Lower leg skin (tissue), 4 donors: ENCODE results near the gene ARF4. TPM values are rescaled to one million over a fixed set of nuclear protein-coding genes. Genes with fewer than 3 reads are reported as not detected.

ENCODE experiments used
- DNase-seq, 2 donors: peaks; one replicate each; pipeline ENCODE4 v3.0.0-alpha.2; 2019; ENCODE audit warnings: low spot score in 2 of 2
- H3K4me3 ChIP-seq: fragments of 200-600 bp; sonication (generic); 2 replicates; pipeline ENCODE4 v1.5.1; 2017; ENCODE audit warnings: mild to moderate bottlenecking, low read depth; ENCODE audit not compliant: poor library complexity, severe bottlenecking
- POLR2A ChIP-seq, 2 donors: fragments of 450-650 bp; IDR thresholded peaks; one replicate each; pipeline ENCODE4 v1.6.1; 2016 to 2017; ENCODE audit warnings: antibody characterized with exemption in 2 of 2, mild to moderate bottlenecking in 1 of 2, moderate library complexity in 1 of 2
- WGBS, 2 donors: methylation state at CpG; one replicate each; pipeline ENCODE4 v1.1.5; 2018; 5-methylcytosine and 5-hydroxymethylcytosine counted together
- intact Hi-C: fragments of 100-400 bp; cut with DNase I; formaldehyde crosslinking; loops from one replicate; pipeline ENCODE4 v1.15.0; 2023; ENCODE audit warnings: low total_unique reads
- total RNA-seq, 4 donors: library from RNA; depleted of rRNA; stranded (reverse); fragments of >200 nt; gene quantifications; one replicate each; pipeline ENCODE4 v1.1.0, GENCODE V29; 2016
- TF ChIP-seq, protein P1 (sequence below), 3 donors: fragments of 450-650 bp; IDR thresholded peaks; one replicate each; pipeline ENCODE4 v1.5.1; 2016; ENCODE audit warnings: antibody characterized with exemption in 3 of 3, mild to moderate bottlenecking in 3 of 3, moderate library complexity in 2 of 3

ARF4 gene
- total RNA-seq, 4 donors from 2014 or later = 39.5 to 61.6 (median 59.2) TPM

DNA sequence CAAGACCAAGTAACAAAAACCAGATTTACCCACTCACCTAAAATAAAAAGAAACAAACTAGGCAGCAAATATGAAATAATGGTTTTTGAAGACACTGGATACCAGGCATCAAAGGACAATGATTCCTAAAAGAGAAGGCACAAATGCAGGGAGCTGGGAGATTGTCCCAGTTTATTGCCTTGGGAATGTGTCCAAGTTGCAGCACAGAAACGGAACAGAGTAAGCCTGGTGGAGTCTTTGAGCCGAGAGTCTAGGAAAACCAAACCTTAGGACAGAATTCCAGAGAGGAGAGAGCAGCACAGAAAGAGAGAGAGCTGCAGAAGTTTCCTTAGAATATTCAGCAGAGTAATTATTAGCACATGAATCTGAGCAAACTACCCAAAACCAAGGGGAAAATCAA is 7.8 kb upstream of the ARF4 start:
- intact Hi-C loops = no loop called here
- DNase-seq = no peak
- no peak overlapping the region for H3K4me3 ChIP-seq
- 86 to 92% methylated on average over 2 of the region's 2 CpGs for WGBS, 2 donors
- TF ChIP-seq POLR2A (IDR thresholded peaks at IDR 0.05) = no peak
- TF ChIP-seq, protein P1, sequence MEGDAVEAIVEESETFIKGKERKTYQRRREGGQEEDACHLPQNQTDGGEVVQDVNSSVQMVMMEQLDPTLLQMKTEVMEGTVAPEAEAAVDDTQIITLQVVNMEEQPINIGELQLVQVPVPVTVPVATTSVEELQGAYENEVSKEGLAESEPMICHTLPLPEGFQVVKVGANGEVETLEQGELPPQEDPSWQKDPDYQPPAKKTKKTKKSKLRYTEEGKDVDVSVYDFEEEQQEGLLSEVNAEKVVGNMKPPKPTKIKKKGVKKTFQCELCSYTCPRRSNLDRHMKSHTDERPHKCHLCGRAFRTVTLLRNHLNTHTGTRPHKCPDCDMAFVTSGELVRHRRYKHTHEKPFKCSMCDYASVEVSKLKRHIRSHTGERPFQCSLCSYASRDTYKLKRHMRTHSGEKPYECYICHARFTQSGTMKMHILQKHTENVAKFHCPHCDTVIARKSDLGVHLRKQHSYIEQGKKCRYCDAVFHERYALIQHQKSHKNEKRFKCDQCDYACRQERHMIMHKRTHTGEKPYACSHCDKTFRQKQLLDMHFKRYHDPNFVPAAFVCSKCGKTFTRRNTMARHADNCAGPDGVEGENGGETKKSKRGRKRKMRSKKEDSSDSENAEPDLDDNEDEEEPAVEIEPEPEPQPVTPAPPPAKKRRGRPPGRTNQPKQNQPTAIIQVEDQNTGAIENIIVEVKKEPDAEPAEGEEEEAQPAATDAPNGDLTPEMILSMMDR (IDR thresholded peaks at IDR 0.05) = no peak

- WGBS, 2 donors = 96 to 100% methylated on average over 2 of the region's 2 CpGs
- no peak for DNase-seq
- TF ChIP-seq, protein P1 (IDR thresholded peaks at IDR 0.05) = no peak
- no peak for TF ChIP-seq POLR2A (IDR thresholded peaks at IDR 0.05)
- intact Hi-C loops = no loop called here
- H3K4me3 ChIP-seq = no peak overlapping the region
These were observed 3.1 kb upstream of the ARF4 start for GRCh38 chr3:57600195-57600594.

DNA sequence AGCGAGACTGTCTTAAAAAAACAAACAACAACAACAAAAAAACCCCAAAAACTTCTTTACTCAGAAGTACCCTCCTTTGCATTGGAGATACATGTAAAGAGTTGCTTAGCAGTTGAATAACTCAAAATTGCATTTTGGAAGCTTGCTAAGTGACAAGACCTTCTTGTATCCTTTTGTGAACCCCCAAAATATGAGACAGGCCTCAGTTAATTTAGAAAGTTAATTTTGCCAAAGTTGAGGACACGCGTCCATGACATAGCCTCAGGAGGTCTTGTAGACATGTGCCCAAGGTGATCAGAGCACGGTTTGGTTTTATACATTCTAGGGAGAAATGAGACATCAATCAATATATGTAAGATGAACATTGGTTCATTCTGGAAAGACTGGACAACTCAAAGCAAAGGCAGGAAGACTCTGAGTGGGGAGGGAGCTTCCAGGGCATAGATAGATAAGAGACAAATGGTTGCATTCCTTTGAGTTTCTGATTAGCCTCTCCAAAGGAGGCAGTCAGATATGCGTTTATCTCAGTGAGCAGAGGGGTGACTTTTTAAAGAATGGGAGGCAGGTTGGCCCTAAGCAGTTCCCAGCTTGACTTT is 1.7 kb upstream of the ARF4 start:
- intact Hi-C loops = no loop called here
- 43 to 56% methylated on average over 5 of the region's 5 CpGs for WGBS, 2 donors
- peak overlapping the region; percentile 34 for H3K4me3 ChIP-seq
- DNase-seq = no peak
- TF ChIP-seq, protein P1 (IDR thresholded peaks at IDR 0.05) = no peak
- no peak for TF ChIP-seq POLR2A (IDR thresholded peaks at IDR 0.05)

DNA sequence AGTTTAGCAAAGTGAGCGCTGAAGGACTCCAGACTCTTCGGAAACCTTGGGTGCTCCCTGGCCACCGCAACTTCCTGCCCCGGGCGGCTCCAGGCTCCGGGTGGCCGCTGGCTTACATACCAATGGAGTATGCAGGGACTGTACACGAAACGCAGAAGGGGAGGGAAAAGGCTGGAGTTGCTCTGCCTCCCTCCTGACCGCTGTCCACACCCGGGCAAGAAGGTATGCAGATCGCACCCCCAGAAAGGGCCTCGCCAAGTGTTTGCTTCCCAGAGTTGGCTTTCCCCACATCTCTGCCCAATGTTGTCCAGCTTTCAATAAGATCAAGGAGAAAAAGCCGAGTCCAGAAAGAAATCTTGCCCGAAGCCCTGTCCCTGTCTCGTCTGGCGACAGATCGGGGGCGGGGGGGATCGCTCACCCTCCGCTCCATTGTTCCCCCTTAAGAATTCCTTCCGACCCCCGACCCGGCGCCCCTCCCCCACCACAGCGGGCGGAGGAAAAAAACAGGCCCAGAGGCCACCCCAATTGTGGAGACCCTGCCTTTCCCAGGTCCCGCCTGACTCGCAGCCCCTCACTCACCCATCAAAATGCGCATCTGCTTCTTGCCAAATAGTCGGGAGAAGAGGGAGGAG is 533 bp downstream of the ARF4 start:
- H3K4me3 ChIP-seq = peak overlapping the region; percentile 96
- TF ChIP-seq, protein P1 (IDR thresholded peaks at IDR 0.05) = no peak
- TF ChIP-seq POLR2A (IDR thresholded peaks at IDR 0.05) = no peak
- intact Hi-C loops = no loop called here
- 0% methylated on average over 29 to 31 of the region's 31 CpGs for WGBS, 2 donors
- DNase-seq = peak; percentile 68 to 96

- no peak for DNase-seq
- H3K4me3 ChIP-seq = no peak overlapping the region
- TF ChIP-seq, protein P1 (IDR thresholded peaks at IDR 0.05) = no peak
- TF ChIP-seq POLR2A (IDR thresholded peaks at IDR 0.05) = no peak
- WGBS, 2 donors = 29 to 40% methylated on average over 5 of the region's 5 CpGs
- intact Hi-C loops = no loop called here
These were observed 2.6 kb downstream of the ARF4 start for GRCh38 chr3:57594576-57594975.
